ENCODE data around the gene AMDHD2.

The AMDHD2 gene

GRCh38 chr16:2482708-2483534, 37.2 kb upstream of the AMDHD2 start:
- Histone ChIP-seq H3K27me3 (ENCODE audit: control insufficient read depth in 1 of 2, insufficient read depth in 2 of 2, low read length in 2 of 2) (no peaks in the 10 kb centered on the region), H3K9ac (ENCODE audit: low read depth in 1 of 2, low read length in 2 of 2) (no peak overlapping the region), H3K4me3 (ENCODE audit: low read depth in 1 of 2, low read length in 2 of 2) (no peak overlapping the region), H3K9me3 (ENCODE audit: control insufficient read depth in 1 of 2, low read length in 2 of 2) (no peaks in the 10 kb centered on the region), H3K4me1 (ENCODE audit: control insufficient read depth in 1 of 2, insufficient read depth in 2 of 2, low read length in 2 of 2) (peaks cover 4 to 27% of the 10 kb centered on the region in 2 donors), H3K27ac (ENCODE audit: low read depth, low read length) (no peak overlapping the region), H3K36me3 (ENCODE audit: control insufficient read depth in 1 of 2, insufficient read depth in 2 of 2, low read length in 2 of 2) (no peaks in the 10 kb centered on the region)

GRCh38 chr16:2483939-2484897, 36.0 kb upstream of the AMDHD2 start:
- Histone ChIP-seq H3K27ac (ENCODE audit: low read depth, low read length) (no peak overlapping the region), H3K9me3 (ENCODE audit: control insufficient read depth in 1 of 2, low read length in 2 of 2) (no peaks in the 10 kb centered on the region), H3K27me3 (ENCODE audit: control insufficient read depth in 1 of 2, insufficient read depth in 2 of 2, low read length in 2 of 2) (no peaks in the 10 kb centered on the region), H3K4me1 (ENCODE audit: control insufficient read depth in 1 of 2, insufficient read depth in 2 of 2, low read length in 2 of 2) (peaks cover 4 to 27% of the 10 kb centered on the region in 2 donors), H3K4me3 (ENCODE audit: low read depth in 1 of 2, low read length in 2 of 2) (no peak overlapping the region), H3K36me3 (ENCODE audit: control insufficient read depth in 1 of 2, insufficient read depth in 2 of 2, low read length in 2 of 2) (no peaks in the 10 kb centered on the region), H3K9ac (ENCODE audit: low read depth in 1 of 2, low read length in 2 of 2) (no peak overlapping the region)

GRCh38 chr16:2484898-2485508, 35.2 kb upstream of the AMDHD2 start:
- no peak overlapping the region for H3K9ac ChIP-seq (ENCODE audit: low read depth in 1 of 2, low read length in 2 of 2)
- no peak overlapping the region for H3K27ac ChIP-seq (ENCODE audit: low read depth, low read length)
- H3K4me1 ChIP-seq (ENCODE audit: control insufficient read depth in 1 of 2, insufficient read depth in 2 of 2, low read length in 2 of 2), result peaks cover 4 to 27% of the 10 kb centered on the region in 2 donors
- H3K9me3 ChIP-seq (ENCODE audit: control insufficient read depth in 1 of 2, low read length in 2 of 2), result no peaks in the 10 kb centered on the region
- H3K4me3 ChIP-seq (ENCODE audit: low read depth in 1 of 2, low read length in 2 of 2), result no peak overlapping the region
- H3K27me3 ChIP-seq (ENCODE audit: control insufficient read depth in 1 of 2, insufficient read depth in 2 of 2, low read length in 2 of 2), result no peaks in the 10 kb centered on the region
- no peaks in the 10 kb centered on the region for H3K36me3 ChIP-seq (ENCODE audit: control insufficient read depth in 1 of 2, insufficient read depth in 2 of 2, low read length in 2 of 2)

- Histone ChIP-seq H3K36me3 (ENCODE audit: control insufficient read depth in 1 of 2, insufficient read depth in 2 of 2, low read length in 2 of 2) (peaks cover 0 to 8% of the 10 kb centered on the region in 2 donors), H3K9me3 (ENCODE audit: control insufficient read depth in 1 of 2, low read length in 2 of 2) (no peaks in the 10 kb centered on the region), H3K27ac (ENCODE audit: low read depth, low read length) (no peak overlapping the region), H3K4me1 (ENCODE audit: control insufficient read depth in 1 of 2, insufficient read depth in 2 of 2, low read length in 2 of 2) (peaks cover 4 to 21% of the 10 kb centered on the region in 2 donors), H3K4me3 (ENCODE audit: low read depth in 1 of 2, low read length in 2 of 2) (no peak overlapping the region), H3K9ac (ENCODE audit: low read depth in 1 of 2, low read length in 2 of 2) (no peak overlapping the region), H3K27me3 (ENCODE audit: control insufficient read depth in 1 of 2, insufficient read depth in 2 of 2, low read length in 2 of 2) (no peaks in the 10 kb centered on the region)
These were observed 34.2 kb upstream of the AMDHD2 start for GRCh38 chr16:2485811-2486507.

DNA sequence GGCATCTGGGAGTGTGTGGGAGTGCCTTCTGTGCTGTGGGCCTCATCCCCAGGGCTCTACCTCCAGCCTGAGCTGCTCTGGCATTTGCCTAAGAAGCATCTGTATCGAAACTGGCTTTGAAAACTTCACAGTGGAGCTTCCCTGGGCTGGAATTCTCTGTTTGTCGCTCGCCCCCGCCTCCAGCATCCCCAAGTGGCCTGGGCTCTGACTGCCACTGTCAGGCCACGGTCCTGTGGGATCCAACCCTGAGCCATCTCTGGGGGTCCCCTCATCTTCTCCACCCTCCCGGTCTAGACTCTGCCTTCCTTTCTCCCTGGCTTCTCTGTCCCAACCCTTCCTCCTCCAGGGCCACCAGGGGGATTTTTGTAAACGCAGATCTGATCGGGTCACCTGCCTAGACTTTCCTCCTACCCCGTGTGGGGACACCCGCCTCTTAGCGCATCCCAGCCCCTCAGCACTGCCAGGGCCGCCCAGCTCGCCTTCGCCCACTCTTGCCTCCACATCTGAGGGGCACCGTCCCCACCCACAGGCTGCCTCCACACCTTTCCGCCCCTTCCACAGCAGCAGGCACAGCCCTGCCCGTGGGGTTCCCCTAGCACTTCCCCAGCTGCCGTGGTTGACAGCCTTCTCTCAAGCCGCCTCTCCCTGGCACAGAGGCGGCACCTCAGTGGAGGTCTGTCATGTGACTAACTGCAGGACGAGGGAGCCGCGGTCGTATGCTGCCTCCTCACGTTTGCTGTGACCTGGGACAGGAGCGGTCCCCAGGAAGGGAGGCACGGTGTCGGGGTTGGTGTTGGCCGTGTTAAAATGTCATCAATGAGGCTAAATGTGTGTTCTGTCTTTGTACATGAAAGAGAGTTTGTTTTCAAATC, 33.3 kb upstream of the AMDHD2 start:
- Histone ChIP-seq H3K27me3 (ENCODE audit: control insufficient read depth in 1 of 2, insufficient read depth in 2 of 2, low read length in 2 of 2) (no peaks in the 10 kb centered on the region), H3K9me3 (ENCODE audit: control insufficient read depth in 1 of 2, low read length in 2 of 2) (no peaks in the 10 kb centered on the region), H3K27ac (ENCODE audit: low read depth, low read length) (no peak overlapping the region), H3K4me3 (ENCODE audit: low read depth in 1 of 2, low read length in 2 of 2) (no peak overlapping the region), H3K36me3 (ENCODE audit: control insufficient read depth in 1 of 2, insufficient read depth in 2 of 2, low read length in 2 of 2) (peaks cover 0 to 8% of the 10 kb centered on the region in 2 donors), H3K4me1 (ENCODE audit: control insufficient read depth in 1 of 2, insufficient read depth in 2 of 2, low read length in 2 of 2) (peaks cover 4 to 13% of the 10 kb centered on the region in 2 donors), H3K9ac (ENCODE audit: low read depth in 1 of 2, low read length in 2 of 2) (no peak overlapping the region)

DNA sequence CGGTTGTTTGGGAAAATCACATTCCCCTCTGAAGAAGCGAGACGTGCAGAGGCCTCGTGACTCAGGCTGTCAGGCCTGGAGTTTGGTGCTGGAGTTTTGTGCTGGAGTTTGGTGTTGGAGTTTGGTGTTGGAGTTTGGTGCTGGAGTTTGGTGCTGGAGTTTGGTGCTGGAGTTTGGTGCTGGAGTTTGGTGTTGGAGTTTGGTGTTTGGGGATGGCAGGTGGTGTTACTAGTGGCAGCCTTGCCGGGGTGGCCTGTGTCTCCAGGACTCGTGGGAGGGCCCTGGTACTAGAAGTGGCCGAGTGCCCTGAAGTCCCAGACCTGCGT, 32.7 kb upstream of the AMDHD2 start:
- Histone ChIP-seq H3K9me3 (ENCODE audit: control insufficient read depth in 1 of 2, low read length in 2 of 2) (no peaks in the 10 kb centered on the region), H3K27ac (ENCODE audit: low read depth, low read length) (no peak overlapping the region), H3K9ac (ENCODE audit: low read depth in 1 of 2, low read length in 2 of 2) (no peak overlapping the region), H3K4me3 (ENCODE audit: low read depth in 1 of 2, low read length in 2 of 2) (no peak overlapping the region), H3K27me3 (ENCODE audit: control insufficient read depth in 1 of 2, insufficient read depth in 2 of 2, low read length in 2 of 2) (no peaks in the 10 kb centered on the region), H3K36me3 (ENCODE audit: control insufficient read depth in 1 of 2, insufficient read depth in 2 of 2, low read length in 2 of 2) (peaks cover 0 to 8% of the 10 kb centered on the region in 2 donors), H3K4me1 (ENCODE audit: control insufficient read depth in 1 of 2, insufficient read depth in 2 of 2, low read length in 2 of 2) (peaks cover 4 to 12% of the 10 kb centered on the region in 2 donors)

DNA sequence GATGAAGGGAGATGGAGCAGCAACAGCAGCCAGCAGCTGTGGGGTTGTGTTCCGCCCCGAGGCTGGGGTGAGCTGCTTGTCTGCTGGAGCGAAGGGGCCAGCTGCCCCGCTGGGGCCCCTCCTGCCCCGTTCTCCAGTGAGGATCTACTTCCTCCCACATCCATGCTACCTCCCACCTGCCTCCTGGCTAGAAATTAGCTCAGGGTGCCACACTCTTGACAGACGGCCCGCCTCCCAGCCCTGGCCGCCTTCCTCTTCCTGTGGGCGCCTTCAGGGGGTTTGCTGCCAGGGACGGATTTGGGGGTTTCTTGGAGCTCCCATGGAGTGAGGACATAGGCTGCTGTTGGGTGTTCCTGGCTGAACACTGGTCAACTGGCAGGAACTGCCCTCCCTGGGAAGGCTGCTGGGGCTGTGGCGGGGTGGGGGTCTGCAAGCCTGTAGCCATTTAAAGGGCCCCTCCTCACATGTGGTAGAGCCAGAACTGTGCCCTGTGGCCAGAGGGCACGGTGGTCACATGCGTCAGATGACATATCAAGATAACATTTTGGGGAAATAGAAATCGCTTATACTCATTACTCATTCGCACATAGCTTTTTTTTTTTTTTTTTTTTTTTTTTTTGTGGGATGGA, 32.2 kb upstream of the AMDHD2 start:
- H3K27ac ChIP-seq (ENCODE audit: low read depth, low read length), result no peak overlapping the region
- peaks cover 0 to 8% of the 10 kb centered on the region in 2 donors for H3K36me3 ChIP-seq (ENCODE audit: control insufficient read depth in 1 of 2, insufficient read depth in 2 of 2, low read length in 2 of 2)
- H3K9ac ChIP-seq (ENCODE audit: low read depth in 1 of 2, low read length in 2 of 2), result no peak overlapping the region
- no peaks in the 10 kb centered on the region for H3K27me3 ChIP-seq (ENCODE audit: control insufficient read depth in 1 of 2, insufficient read depth in 2 of 2, low read length in 2 of 2)
- no peaks in the 10 kb centered on the region for H3K9me3 ChIP-seq (ENCODE audit: control insufficient read depth in 1 of 2, low read length in 2 of 2)
- H3K4me1 ChIP-seq (ENCODE audit: control insufficient read depth in 1 of 2, insufficient read depth in 2 of 2, low read length in 2 of 2), result peaks cover 4 to 6% of the 10 kb centered on the region in 2 donors
- no peak overlapping the region for H3K4me3 ChIP-seq (ENCODE audit: low read depth in 1 of 2, low read length in 2 of 2)

DNA sequence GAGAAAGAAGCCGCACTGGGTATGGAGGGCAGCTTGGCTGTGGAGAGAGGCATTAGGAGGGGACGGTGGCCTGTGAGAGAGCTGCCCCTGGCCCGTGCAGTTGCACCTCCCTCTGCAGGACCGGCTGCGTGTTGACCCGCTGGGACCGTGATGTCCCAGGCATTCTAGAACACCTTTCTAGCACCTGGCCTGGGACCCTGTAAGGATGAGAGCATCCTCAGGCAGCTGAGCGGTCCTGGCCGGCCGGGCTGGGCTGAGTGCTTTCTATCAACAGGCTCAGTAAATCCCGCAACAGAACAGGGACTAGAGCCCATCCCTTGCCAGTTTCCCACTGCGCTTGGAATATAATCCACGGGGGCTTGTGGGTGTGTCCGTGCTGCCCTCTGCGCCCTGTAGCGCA, 30.6 kb upstream of the AMDHD2 start:
- Histone ChIP-seq H3K27me3 (ENCODE audit: control insufficient read depth in 1 of 2, insufficient read depth in 2 of 2, low read length in 2 of 2) (no peaks in the 10 kb centered on the region), H3K9me3 (ENCODE audit: control insufficient read depth in 1 of 2, low read length in 2 of 2) (no peaks in the 10 kb centered on the region), H3K9ac (ENCODE audit: low read depth in 1 of 2, low read length in 2 of 2) (no peak overlapping the region), H3K27ac (ENCODE audit: low read depth, low read length) (no peak overlapping the region), H3K36me3 (ENCODE audit: control insufficient read depth in 1 of 2, insufficient read depth in 2 of 2, low read length in 2 of 2) (peaks cover 0 to 12% of the 10 kb centered on the region in 2 donors), H3K4me3 (ENCODE audit: low read depth in 1 of 2, low read length in 2 of 2) (no peak overlapping the region), H3K4me1 (ENCODE audit: control insufficient read depth in 1 of 2, insufficient read depth in 2 of 2, low read length in 2 of 2) (peaks cover 3 to 4% of the 10 kb centered on the region in 2 donors)
